Measurements from ENCODE around the gene GZF1.

GZF1 gene

GRCh38 chr20:23369072-23369823, 7.3 kb downstream of the GZF1 start:
- TF ChIP-seq, protein P1, sequence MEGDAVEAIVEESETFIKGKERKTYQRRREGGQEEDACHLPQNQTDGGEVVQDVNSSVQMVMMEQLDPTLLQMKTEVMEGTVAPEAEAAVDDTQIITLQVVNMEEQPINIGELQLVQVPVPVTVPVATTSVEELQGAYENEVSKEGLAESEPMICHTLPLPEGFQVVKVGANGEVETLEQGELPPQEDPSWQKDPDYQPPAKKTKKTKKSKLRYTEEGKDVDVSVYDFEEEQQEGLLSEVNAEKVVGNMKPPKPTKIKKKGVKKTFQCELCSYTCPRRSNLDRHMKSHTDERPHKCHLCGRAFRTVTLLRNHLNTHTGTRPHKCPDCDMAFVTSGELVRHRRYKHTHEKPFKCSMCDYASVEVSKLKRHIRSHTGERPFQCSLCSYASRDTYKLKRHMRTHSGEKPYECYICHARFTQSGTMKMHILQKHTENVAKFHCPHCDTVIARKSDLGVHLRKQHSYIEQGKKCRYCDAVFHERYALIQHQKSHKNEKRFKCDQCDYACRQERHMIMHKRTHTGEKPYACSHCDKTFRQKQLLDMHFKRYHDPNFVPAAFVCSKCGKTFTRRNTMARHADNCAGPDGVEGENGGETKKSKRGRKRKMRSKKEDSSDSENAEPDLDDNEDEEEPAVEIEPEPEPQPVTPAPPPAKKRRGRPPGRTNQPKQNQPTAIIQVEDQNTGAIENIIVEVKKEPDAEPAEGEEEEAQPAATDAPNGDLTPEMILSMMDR (IDR thresholded peaks at IDR 0.05; ENCODE audit: insufficient read depth, missing control alignments), result no peak
- FAIRE-seq, result no peak
- DNase-seq (ENCODE audit: insufficient read length, low spot score), result no peak

GRCh38 chr20:23370274-23370673, 8.3 kb downstream of the GZF1 start:
- DNase-seq (ENCODE audit: insufficient read length, low spot score), result no peak
- FAIRE-seq, result no peak
- TF ChIP-seq, protein P1 (IDR thresholded peaks at IDR 0.05; ENCODE audit: insufficient read depth, missing control alignments), result no peak

DNA sequence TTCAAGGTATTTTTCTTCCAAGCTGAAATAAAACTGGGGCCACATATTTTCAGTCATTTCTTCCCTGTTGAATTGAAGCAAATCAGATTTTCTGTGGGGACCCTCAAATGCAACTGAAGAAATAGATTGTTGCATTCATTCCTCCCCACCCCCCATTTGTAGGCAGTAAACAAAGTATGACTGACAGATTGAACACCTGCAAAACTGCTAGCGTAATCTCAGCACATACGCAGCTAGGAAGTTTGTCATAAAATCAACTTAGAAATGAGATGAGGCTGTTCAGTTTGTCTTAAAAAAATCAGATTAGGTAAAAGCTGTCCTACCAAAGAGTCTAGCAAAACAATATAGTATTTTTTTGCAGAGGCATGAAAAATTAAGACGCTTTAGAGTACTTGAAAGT, 8.9 kb downstream of the GZF1 start:
- DNase-seq (ENCODE audit: insufficient read length, low spot score) (no peak), FAIRE-seq (no peak)
- TF ChIP-seq, protein P1 (IDR thresholded peaks at IDR 0.05; ENCODE audit: insufficient read depth, missing control alignments), result no peak

DNA sequence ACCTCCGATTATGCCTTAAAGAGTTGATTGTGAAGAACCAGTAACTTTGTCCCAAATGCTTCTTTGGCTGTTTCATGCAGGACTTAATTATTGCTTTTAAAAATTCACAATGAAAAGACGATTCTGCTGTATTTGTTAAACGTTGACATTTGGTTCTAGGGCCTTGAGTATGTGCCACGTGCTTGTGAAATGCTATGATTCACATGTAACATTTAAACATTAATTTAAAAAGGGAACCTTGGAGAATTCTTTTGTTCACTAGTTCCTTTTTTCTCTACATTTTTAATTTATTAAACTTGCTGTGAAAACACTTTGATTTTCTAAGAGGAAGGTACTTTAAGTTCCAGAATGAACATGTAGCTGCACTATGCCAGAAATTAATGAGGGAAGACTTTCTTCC, 9.5 kb downstream of the GZF1 start:
- DNase-seq (ENCODE audit: insufficient read length, low spot score), result no peak
- TF ChIP-seq, protein P1 (IDR thresholded peaks at IDR 0.05; ENCODE audit: insufficient read depth, missing control alignments), result no peak
- no peak for FAIRE-seq

- DNase-seq (ENCODE audit: insufficient read length, low spot score) (no peak), FAIRE-seq (no peak)
- TF ChIP-seq, protein P1 (IDR thresholded peaks at IDR 0.05; ENCODE audit: insufficient read depth, missing control alignments), result no peak
Measured at GRCh38 chr20:23374441-23374840, 12.5 kb downstream of the GZF1 start.

GRCh38 chr20:23375827-23376226, 13.8 kb downstream of the GZF1 start:
- FAIRE-seq (no peak), DNase-seq (ENCODE audit: insufficient read length, low spot score) (no peak)
- TF ChIP-seq, protein P1 (IDR thresholded peaks at IDR 0.05; ENCODE audit: insufficient read depth, missing control alignments), result no peak

DNA sequence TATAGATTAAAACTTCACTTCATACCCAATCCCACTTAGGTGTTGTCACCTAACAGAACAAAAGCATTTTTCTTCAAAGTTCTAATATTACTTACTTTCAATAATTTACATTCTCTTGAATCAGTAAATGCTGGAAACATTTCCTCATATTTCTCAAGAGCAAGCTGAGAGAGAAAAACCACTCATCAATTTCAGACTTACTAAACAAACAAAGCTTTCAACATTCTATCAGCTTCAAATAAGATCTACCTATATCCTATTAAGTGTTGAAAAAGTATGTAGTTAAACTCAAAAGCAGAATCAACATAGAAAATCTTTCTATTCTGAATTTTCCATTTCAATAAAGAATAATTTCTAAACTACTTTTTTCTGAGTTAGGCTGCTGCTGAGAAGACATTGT, 17.8 kb downstream of the GZF1 start:
- TF ChIP-seq, protein P1 (IDR thresholded peaks at IDR 0.05; ENCODE audit: insufficient read depth, missing control alignments), result no peak
- FAIRE-seq, result no peak
- no peak for DNase-seq (ENCODE audit: insufficient read length, low spot score)

All from D721Med (cell line).